Measurements from ENCODE around the gene LEO1. TPM values are rescaled to one million over a fixed set of nuclear protein-coding genes. Genes with fewer than 3 reads are reported as not detected.

Gene LEO1
- total and polyA plus RNA-seq, 12 donors: 6.6 to 44.6 (median 15.0) TPM

GRCh38 chr15:51965691-51966090 is 5.9 kb downstream of the LEO1 start:
- no peak for DNase-seq
- H3K9me3 ChIP-seq (replicated peaks in 1 of 3): peaks cover 0 to 18% (median 0%) of the 10 kb centered on the region in 3 donors
- WGBS, 4 donors: 89 to 95% (median 91%) methylated on average over 4 of the region's 4 CpGs
- intact Hi-C loops (cut with DNase I): no loop called here
- H3K27me3 ChIP-seq: no peaks in the 10 kb centered on the region
- TF ChIP-seq POLR2A (IDR thresholded peaks at IDR 0.05): no peak
- TF ChIP-seq, protein P1, sequence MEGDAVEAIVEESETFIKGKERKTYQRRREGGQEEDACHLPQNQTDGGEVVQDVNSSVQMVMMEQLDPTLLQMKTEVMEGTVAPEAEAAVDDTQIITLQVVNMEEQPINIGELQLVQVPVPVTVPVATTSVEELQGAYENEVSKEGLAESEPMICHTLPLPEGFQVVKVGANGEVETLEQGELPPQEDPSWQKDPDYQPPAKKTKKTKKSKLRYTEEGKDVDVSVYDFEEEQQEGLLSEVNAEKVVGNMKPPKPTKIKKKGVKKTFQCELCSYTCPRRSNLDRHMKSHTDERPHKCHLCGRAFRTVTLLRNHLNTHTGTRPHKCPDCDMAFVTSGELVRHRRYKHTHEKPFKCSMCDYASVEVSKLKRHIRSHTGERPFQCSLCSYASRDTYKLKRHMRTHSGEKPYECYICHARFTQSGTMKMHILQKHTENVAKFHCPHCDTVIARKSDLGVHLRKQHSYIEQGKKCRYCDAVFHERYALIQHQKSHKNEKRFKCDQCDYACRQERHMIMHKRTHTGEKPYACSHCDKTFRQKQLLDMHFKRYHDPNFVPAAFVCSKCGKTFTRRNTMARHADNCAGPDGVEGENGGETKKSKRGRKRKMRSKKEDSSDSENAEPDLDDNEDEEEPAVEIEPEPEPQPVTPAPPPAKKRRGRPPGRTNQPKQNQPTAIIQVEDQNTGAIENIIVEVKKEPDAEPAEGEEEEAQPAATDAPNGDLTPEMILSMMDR (IDR thresholded peaks at IDR 0.05): no peak
- no peak overlapping the region for H3K4me3 ChIP-seq
- no peak overlapping the region for H3K27ac ChIP-seq
- H3K36me3 ChIP-seq (replicated peaks in 1 of 2): peaks cover 0 to 25% of the 10 kb centered on the region in 2 donors
- H3K4me1 ChIP-seq (replicated peaks in 1 of 2): peaks cover 4 to 8% of the 10 kb centered on the region in 2 donors

DNA sequence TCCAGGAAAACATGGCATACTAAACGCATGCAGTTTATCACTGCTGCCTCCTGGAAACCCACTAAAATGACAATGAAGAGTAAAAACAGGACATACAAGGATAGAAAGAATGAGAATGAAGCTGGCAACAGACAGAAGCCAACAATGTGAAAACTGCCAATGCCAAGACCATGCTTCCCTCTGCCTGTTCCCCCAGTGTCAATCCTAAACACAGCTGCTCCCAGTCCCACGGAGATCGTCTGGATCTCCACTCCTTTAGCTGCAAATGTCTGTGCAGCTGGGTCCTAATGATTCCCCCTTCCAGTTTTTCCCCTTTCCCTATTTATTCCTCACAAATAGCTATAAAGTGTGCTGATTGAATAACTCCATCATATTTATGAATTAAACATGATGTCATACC is 16.1 kb downstream of the LEO1 start:
- Histone ChIP-seq H3K27me3 (no peaks in the 10 kb centered on the region), H3K4me1 (replicated peaks in 1 of 2) (no peaks in the 10 kb centered on the region), H3K36me3 (replicated peaks in 1 of 2) (peaks cover 0 to 88% of the 10 kb centered on the region in 2 donors), H3K9me3 (replicated peaks in 1 of 3) (no peaks in the 10 kb centered on the region), H3K4me3 (no peak overlapping the region), H3K27ac (no peak overlapping the region)
- no peak for DNase-seq
- intact Hi-C loops (cut with DNase I): no loop called here
- 95 to 100% (median 96%) methylated on average over 3 of the region's 3 CpGs for WGBS, 4 donors
- no peak for TF ChIP-seq POLR2A (IDR thresholded peaks at IDR 0.05)
- TF ChIP-seq, protein P1 (IDR thresholded peaks at IDR 0.05): no peak

GRCh38 chr15:51952805-51953204 is 18.8 kb downstream of the LEO1 start:
- 89 to 95% (median 90%) methylated on average over 3 of the region's 3 CpGs for WGBS, 4 donors
- Histone ChIP-seq H3K4me1 (replicated peaks in 1 of 2) (no peaks in the 10 kb centered on the region), H3K27me3 (no peaks in the 10 kb centered on the region), H3K27ac (no peak overlapping the region), H3K4me3 (no peak overlapping the region), H3K9me3 (replicated peaks in 1 of 3) (no peaks in the 10 kb centered on the region), H3K36me3 (replicated peaks in 1 of 2) (peaks cover 0 to 89% of the 10 kb centered on the region in 2 donors)
- no peak for DNase-seq
- intact Hi-C loops (cut with DNase I): no loop called here
- no peak for TF ChIP-seq POLR2A (IDR thresholded peaks at IDR 0.05)
- TF ChIP-seq, protein P1 (IDR thresholded peaks at IDR 0.05): no peak

DNA sequence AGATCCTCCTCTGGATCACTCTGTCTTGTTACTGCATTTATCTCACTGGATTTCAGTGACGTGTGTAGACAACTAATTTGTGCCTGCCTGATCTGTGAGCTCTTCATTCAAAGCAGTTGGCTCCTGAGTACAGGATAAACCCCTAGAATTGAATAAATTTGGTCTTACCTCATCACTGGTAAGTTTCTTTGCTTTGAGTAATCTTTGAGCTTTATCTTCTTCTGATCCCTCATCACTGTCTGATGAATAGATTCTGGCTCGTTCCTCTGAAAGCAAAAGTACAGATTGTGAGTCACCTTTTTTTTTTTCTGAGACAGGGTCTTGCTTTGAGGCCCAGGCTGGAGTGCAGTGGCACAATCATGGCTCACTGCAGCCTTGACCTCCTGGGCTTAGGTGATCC is 24.5 kb downstream of the LEO1 start:
- TF ChIP-seq, protein P1 (IDR thresholded peaks at IDR 0.05): no peak
- no peak for TF ChIP-seq POLR2A (IDR thresholded peaks at IDR 0.05)
- WGBS, 4 donors: 23 to 69% (median 56%) methylated on average over 2 of the region's 2 CpGs
- H3K27ac ChIP-seq: no peak overlapping the region
- peaks cover 0 to 73% of the 10 kb centered on the region in 2 donors for H3K36me3 ChIP-seq (replicated peaks in 1 of 2)
- DNase-seq: no peak
- no peaks in the 10 kb centered on the region for H3K27me3 ChIP-seq
- H3K4me3 ChIP-seq: no peak overlapping the region
- no peaks in the 10 kb centered on the region for H3K9me3 ChIP-seq (replicated peaks in 1 of 3)
- intact Hi-C loops (cut with DNase I): no loop called here
- H3K4me1 ChIP-seq (replicated peaks in 1 of 2): no peaks in the 10 kb centered on the region

All from adrenal gland (tissue), 12 donors.